SK-N-MC (cell line): ENCODE data around the gene ARHGEF17.

ENCODE experiments used
- FOXP2 ChIP-seq: optimal IDR thresholded peaks from 2 replicates; pipeline ENCODE3; 2011; ENCODE audit warnings: mild to moderate bottlenecking, moderate library complexity; ENCODE audit not compliant: insufficient read depth; ENCODE audit errors: extremely low read length, control extremely low read depth
- POLR2AphosphoS5 ChIP-seq: IDR thresholded peaks from 2 replicates; pipeline ENCODE4 v1.6.1; 2012; ENCODE audit warnings: mild to moderate bottlenecking, low read depth, low read length, borderline replicate concordance

- TF ChIP-seq FOXP2 (no peak), POLR2AphosphoS5 (no peak)
Observed at GRCh38 chr11:73382747-73383146, 74.7 kb downstream of the ARHGEF17 start.
